H1 (cell line): ENCODE measurements around the gene TMPRSS9. TPM values are rescaled to one million over a fixed set of nuclear protein-coding genes. Genes with fewer than 3 reads are reported as not detected.

Experiments
- CTCF ChIA-PET: fragments of 300-600 bp; sonication (Branson Sonifier 250); formaldehyde crosslinking; loops from one replicate; lab custom pipeline; 2021; ENCODE audit not compliant: partially characterized antibody; lab: Charles Lee
- POLR2A ChIA-PET: fragments of 300-600 bp; sonication (Branson Sonifier 250); formaldehyde crosslinking; loops from one replicate; lab custom pipeline; 2021; ENCODE audit warnings: inconsistent platforms; ENCODE audit not compliant: partially characterized antibody; lab: Charles Lee
- DNase-seq, 2 experiments: peaks; one replicate each; pipeline versions ENCODE4 v3.0.0 to v3.0.0-alpha.2; 2010 to 2022; ENCODE audit warnings: low spot score in 2 of 2, low read depth in 1 of 2, mixed read lengths in 1 of 2
- FAIRE-seq: peaks from 2 replicates; lab custom pipeline; 2011; peaks lifted over from hg19 to GRCh38; lab: Jason Lieb, UNC
- H2AFZ ChIP-seq: 2 replicates; pipeline ENCODE4 v1.8.1; 2012; ENCODE audit warnings: low read length, inconsistent platforms
- H2AK5ac ChIP-seq: 2 replicates; pipeline ENCODE4 v1.6.1; 2013; ENCODE audit warnings: low read depth, low read length
- H2BK120ac ChIP-seq: replicated peaks from 2 replicates; pipeline ENCODE3; 2013; ENCODE audit warnings: low read depth, low read length, inconsistent platforms
- H2BK12ac ChIP-seq: 2 replicates; pipeline ENCODE4 v1.6.1; 2013; ENCODE audit warnings: low read depth, low read length
- H2BK15ac ChIP-seq: 2 replicates; pipeline ENCODE4 v1.6.1; 2013; ENCODE audit warnings: low read length
- H2BK20ac ChIP-seq: 2 replicates; pipeline ENCODE4 v1.6.1; 2013; ENCODE audit warnings: low read length
- H2BK5ac ChIP-seq: 2 replicates; pipeline ENCODE4 v1.6.1; 2013; ENCODE audit warnings: low read depth, low read length
- H3K14ac ChIP-seq: 2 replicates; pipeline ENCODE4 v1.6.1; 2013; ENCODE audit warnings: inconsistent platforms; ENCODE audit not compliant: insufficient read length
- H3K18ac ChIP-seq: 2 replicates; pipeline ENCODE4 v1.6.1; 2013; ENCODE audit warnings: low read length; ENCODE audit errors: extremely low read depth
- H3K23ac ChIP-seq: 2 replicates; pipeline ENCODE4 v1.6.1; 2013; ENCODE audit warnings: inconsistent platforms; ENCODE audit not compliant: insufficient read length
- H3K23me2 ChIP-seq: 2 replicates; pipeline ENCODE4 v1.6.1; 2013; ENCODE audit warnings: low read depth, low read length
- H3K27ac ChIP-seq: 2 replicates; pipeline ENCODE4 v1.6.1; 2011; ENCODE audit warnings: low read depth, low read length, inconsistent platforms
- H3K27me3 ChIP-seq, 4 experiments: replicated peaks in 1 of 4; 1 replicate in 1 of 4; 2 replicates in 3 of 4; pipeline versions ENCODE4 v1.6.1 to v1.8.1; 2011 to 2013; ENCODE audit warnings: low read length in 3 of 4, mild to moderate bottlenecking in 3 of 4, inconsistent platforms in 2 of 4, mixed read lengths in 2 of 4, moderate library complexity in 1 of 4; ENCODE audit not compliant: control insufficient read depth in 3 of 4, insufficient read depth in 3 of 4; ENCODE audit errors: extremely low read depth in 1 of 4
- H3K36me3 ChIP-seq, 4 experiments: 2 replicates each; pipeline versions ENCODE4 v1.6.1 to v1.8.1; 2011 to 2013; ENCODE audit warnings: mild to moderate bottlenecking in 4 of 4, low read length in 3 of 4, moderate library complexity in 2 of 4, control low read depth in 1 of 4, inconsistent platforms in 1 of 4; ENCODE audit not compliant: insufficient read depth in 4 of 4, control insufficient read depth in 2 of 4
- H3K4ac ChIP-seq: replicated peaks from 2 replicates; pipeline ENCODE3; 2013; ENCODE audit warnings: low read length, low read depth, mixed read lengths, inconsistent platforms; ENCODE audit not compliant: insufficient read length
- H3K4me1 ChIP-seq, 4 experiments: replicated peaks in 1 of 4; 1 replicate in 1 of 4; 2 replicates in 3 of 4; pipeline versions ENCODE4 v1.6.1 to v1.8.1; 2011 to 2013; ENCODE audit warnings: low read length in 3 of 4, inconsistent platforms in 2 of 4, mixed read lengths in 1 of 4; ENCODE audit not compliant: insufficient read depth in 4 of 4, control insufficient read depth in 3 of 4
- H3K4me2 ChIP-seq, 2 experiments: 2 replicates each; pipeline versions ENCODE4 v1.6.1 to v1.8.1; 2011 to 2013; ENCODE audit warnings: low read depth in 2 of 2, low read length in 2 of 2, control low read depth in 1 of 2, inconsistent platforms in 1 of 2, mild to moderate bottlenecking in 1 of 2; ENCODE audit not compliant: insufficient read depth in 1 of 2
- H3K4me3 ChIP-seq, 4 experiments: fragments of 200-600, 300-600 bp in 1 of 4; sonication (generic), shearing (Covaris generic), sonication (Bioruptor Twin) in 1 of 4; 2 replicates each; pipeline versions ENCODE4 v1.5.1 to v1.8.1; 2011 to 2016; ENCODE audit warnings: low read length in 4 of 4, low read depth in 3 of 4, control low read depth in 2 of 4, inconsistent platforms in 2 of 4, mild to moderate bottlenecking in 2 of 4, mixed read lengths in 1 of 4, moderate library complexity in 1 of 4; ENCODE audit not compliant: insufficient read depth in 2 of 4; ENCODE audit errors: extremely low read depth in 1 of 4
- H3K56ac ChIP-seq: replicated peaks from 2 replicates; pipeline ENCODE3; 2013; ENCODE audit warnings: low read depth, mild to moderate bottlenecking, mixed read lengths, low read length, inconsistent platforms; ENCODE audit not compliant: insufficient read length
- H3K79me1 ChIP-seq: 2 replicates; pipeline ENCODE4 v1.6.1; 2013; ENCODE audit warnings: low read depth, low read length, control low read depth
- H3K79me2 ChIP-seq, 2 experiments: 2 replicates each; pipeline versions ENCODE4 v1.6.1 to v1.8.1; 2012 to 2013; ENCODE audit warnings: low read length in 2 of 2, mild to moderate bottlenecking in 2 of 2, inconsistent platforms in 1 of 2; ENCODE audit not compliant: insufficient read depth in 2 of 2, control insufficient read depth in 1 of 2
- H3K9ac ChIP-seq, 4 experiments: replicated peaks in 1 of 4; 1 replicate in 1 of 4; 2 replicates in 3 of 4; pipeline versions ENCODE4 v1.6.1 to v1.8.1; 2011 to 2013; ENCODE audit warnings: low read depth in 3 of 4, low read length in 3 of 4, control low read depth in 2 of 4, mild to moderate bottlenecking in 2 of 4, moderate library complexity in 2 of 4, inconsistent platforms in 1 of 4; ENCODE audit errors: extremely low read depth in 1 of 4
- H3K9me3 ChIP-seq, 2 experiments: 2 replicates each; pipeline versions ENCODE4 v1.6.1 to v1.8.1; 2012 to 2013; ENCODE audit warnings: mild to moderate bottlenecking in 2 of 2, moderate library complexity in 2 of 2, control low read depth in 1 of 2, inconsistent platforms in 1 of 2, low read depth in 1 of 2, low read length in 1 of 2, mixed read lengths in 1 of 2; ENCODE audit not compliant: insufficient read depth in 2 of 2
- H4K20me1 ChIP-seq, 2 experiments: replicated peaks in 1 of 2; 2 replicates each; pipeline versions ENCODE3 to v1.8.1; 2011 to 2013; ENCODE audit warnings: inconsistent platforms in 2 of 2, low read length in 2 of 2, mild to moderate bottlenecking in 1 of 2; ENCODE audit not compliant: insufficient read depth in 2 of 2, control insufficient read depth in 1 of 2
- H4K5ac ChIP-seq: 2 replicates; pipeline ENCODE4 v1.6.1; 2013; ENCODE audit warnings: low read length, low read depth, mixed read lengths, inconsistent platforms; ENCODE audit not compliant: insufficient read length
- H4K8ac ChIP-seq: 2 replicates; pipeline ENCODE4 v1.8.0; 2013; ENCODE audit warnings: mild to moderate bottlenecking, moderate library complexity, low read length, inconsistent platforms; ENCODE audit not compliant: insufficient read depth; ENCODE audit errors: extremely low read depth
- H4K91ac ChIP-seq: replicated peaks from 2 replicates; pipeline ENCODE3; 2013; ENCODE audit warnings: low read length, mixed read lengths, inconsistent platforms; ENCODE audit not compliant: insufficient read length
- MAX ChIP-seq: IDR thresholded peaks from 2 replicates; pipeline ENCODE4 v1.6.1; 2012; ENCODE audit warnings: inconsistent platforms
- POLR2A ChIP-seq, 2 experiments: IDR thresholded peaks; 1 replicate in 1 of 2; 2 replicates in 1 of 2; pipeline ENCODE4 v1.6.1; 2011; ENCODE audit warnings: low read depth in 2 of 2, low read length in 2 of 2, mild to moderate bottlenecking in 2 of 2; ENCODE audit errors: control extremely low read depth in 1 of 2
- WGBS, 2 experiments: shearing (Covaris generic) in 1 of 2; methylation state at CpG; one replicate each; pipeline versions ENCODE4 v1.1.6 to v1.1.7; 2013 to 2015; ENCODE audit warnings: low lambda C conversion rate in 2 of 2, mixed read lengths in 2 of 2, inconsistent platforms in 1 of 2, low coverage in 1 of 2, missing lambda C conversion rate in 1 of 2; ENCODE audit not compliant: insufficient replicate concordance in 2 of 2, insufficient coverage in 1 of 2, insufficient read length in 1 of 2; ENCODE audit errors: extremely low coverage in 1 of 2, missing lambda C conversion rate in 1 of 2; 5-methylcytosine and 5-hydroxymethylcytosine counted together
- polyA plus RNA-seq, 7 experiments: library from polyadenylated mRNA; depleted of rRNA in 3 of 7; stranded (reverse) in 5 of 7; unstranded in 2 of 7; fragments of >200 nt in 5 of 7; fragments of 200-250 nt in 2 of 7; gene quantifications; 1 replicate in 5 of 7; 2 replicates in 1 of 7; 4 replicates in 1 of 7; pipeline versions ENCODE4 v1.2.1 to v1.2.3, GENCODE V29; 2011 to 2013; ENCODE audit warnings: missing spikeins in 2 of 7, mixed read lengths in 2 of 7
- total RNA-seq: library from RNA; stranded (reverse); fragmentation: NEBNext Ultra II Directional; extraction: Animal tissue kit (Norgen Biotek cat#: 25700); gene quantifications from 2 replicates; pipeline ENCODE4 v1.2.1, GENCODE V29; 2021

The TMPRSS9 gene
- total and polyA plus RNA-seq, 2 of the 8 experiments (the other 6 are each of a cell fraction or from before 2014, with no cell fraction given): 0.15 to 0.19 TPM

- Histone ChIP-seq H3K56ac (no peak overlapping the region), H3K27ac (no peak overlapping the region), H3K79me1 (no peaks in the 10 kb centered on the region), H3K23me2 (peaks cover 29% of the 10 kb centered on the region), H3K9me3 (no peaks in the 10 kb centered on the region), H3K4ac (no peak overlapping the region), H3K4me1 (peaks cover 0 to 4% (median 0%) of the 10 kb centered on the region in 4 experiments; a peak in 1 of 7 replicates), H3K4me2 (no peak overlapping the region), H4K5ac (no peak overlapping the region), H2BK12ac (no peak overlapping the region), H3K14ac (no peak overlapping the region), H2BK120ac (no peak overlapping the region), H3K27me3 (peaks cover 0 to 8% (median 3%) of the 10 kb centered on the region in 4 experiments; a peak in 5 of 7 replicates), H4K8ac (no peak overlapping the region), H3K79me2 (no peaks in the 10 kb centered on the region), H4K20me1 (peaks cover 0 to 13% of the 10 kb centered on the region in 2 experiments), H2AFZ (no peak overlapping the region), H2AK5ac (no peak overlapping the region), H2BK20ac (peak overlapping the region; percentile 73; the same call in 1 of the 2 replicates), H3K23ac (no peak overlapping the region), H3K4me3 (no peak overlapping the region), H3K36me3 (no peaks in the 10 kb centered on the region), H2BK5ac (no peak overlapping the region), H2BK15ac (0 out of 2 replicates have a peak overlapping the region, but pooled peaks have one; percentile 29), H3K18ac (no peak overlapping the region), H4K91ac (no peak overlapping the region), H3K9ac (no peak overlapping the region)
- TF ChIP-seq MAX: 0 out of 2 replicates have a peak, but pooled peaks have one; percentile 18
- TF ChIP-seq POLR2A (IDR thresholded peaks at IDR 0.05; ENCODE audit: control extremely low read depth in 1 of 2, low read depth in 2 of 2, low read length in 2 of 2): no peak
- DNase-seq: no peak
- WGBS, 2 experiments: 81% methylated on average over 21 of the region's 24 CpGs; no CpG with 5 or more reads in 1 of the 2 experiments
- ChIA-PET CTCF (interaction anchor here (1.2 to 1.8 kb wide), 2 partner anchors 32 to 63 kb away, joined by 3 to 4 read pairs; no protein-coding TSS in a partner anchor), POLR2A (no interaction called here)
- no peak for FAIRE-seq
These were observed 1.4 kb downstream of the TMPRSS9 start for GRCh38 chr19:2361246-2362045.
